Heart right ventricle (tissue), 16 donors: ENCODE results near the gene TMEM205. TPM values are rescaled to one million over a fixed set of nuclear protein-coding genes. Genes with fewer than 3 reads are reported as not detected.
A peak's percentile ranks its signal among the peaks of the same experiment; 100 is the strongest.

Experiments
- ATAC-seq, 8 donors: fragments of 200-7000 bp; cut with Tn5 transposase; one replicate each; pipeline ENCODE4 v1.9.1; 2020; ENCODE audit warnings: mild to moderate bottlenecking in 8 of 8, moderate library complexity in 8 of 8, moderate number of reproducible peaks in 1 of 8
- DNase-seq, 2 donors: peaks; one replicate each; pipeline ENCODE4 v3.0.0-alpha.2; 2020
- H3K27ac ChIP-seq, 10 donors: fragments of 200-600 bp; sonication (generic) in 2 of 10; one replicate each; pipeline versions ENCODE4 v1.5.0 to v1.8.0; 2020 to 2022; ENCODE audit warnings: mild to moderate bottlenecking in 3 of 10
- H3K27me3 ChIP-seq, 7 donors: fragments of 200-600 bp; one replicate each; pipeline ENCODE4 v1.8.0; 2021 to 2022; ENCODE audit warnings: mild to moderate bottlenecking in 2 of 7
- H3K36me3 ChIP-seq, 9 donors: fragments of 200-600 bp; sonication (generic) in 1 of 9; one replicate each; pipeline versions ENCODE4 v1.5.0 to v1.8.0; 2020 to 2022; ENCODE audit warnings: mild to moderate bottlenecking in 2 of 9
- H3K4me1 ChIP-seq, 9 donors: fragments of 200-600 bp; sonication (generic) in 1 of 9; one replicate each; pipeline versions ENCODE4 v1.5.0 to v1.8.0; 2020 to 2022; ENCODE audit warnings: mild to moderate bottlenecking in 4 of 9
- H3K4me3 ChIP-seq, 10 donors: fragments of 200-600 bp; sonication (generic) in 2 of 10; one replicate each; pipeline versions ENCODE4 v1.5.0 to v1.8.0; 2020 to 2022; ENCODE audit warnings: mild to moderate bottlenecking in 7 of 10, moderate library complexity in 2 of 10
- H3K9me3 ChIP-seq, 11 donors: fragments of 200-600 bp in 10 of 11; sonication (generic) in 2 of 11; one replicate each; pipeline versions ENCODE4 v1.5.0 to v1.8.0; 2013 to 2022; ENCODE audit warnings: mild to moderate bottlenecking in 2 of 11, control low read depth in 1 of 11, moderate library complexity in 1 of 11
- WGBS, 2 donors: extraction: QIAGEN DNeasy Blood & Tissue Kit; methylation state at CpG; one replicate each; pipeline ENCODE4 v1.1.7; 2013; ENCODE audit warnings: inconsistent platforms in 1 of 2; 5-methylcytosine and 5-hydroxymethylcytosine counted together
- intact Hi-C, 10 donors: fragments of 100-400 bp; cut with DNase I; formaldehyde crosslinking; loops; one replicate each; pipeline versions ENCODE4 v1.11.1 to v1.14.2; 2022
- polyA plus RNA-seq, 2 donors: library from polyadenylated mRNA; stranded (reverse); fragments of 200-250 nt; gene quantifications; one replicate each; pipeline ENCODE4 v1.2.3, GENCODE V29; 2013
- total RNA-seq, 10 donors: library from RNA; stranded (reverse); fragmentation: NEBNext Ultra II Directional in 3 of 10; extraction: Animal tissue kit (Norgen Biotek cat#: 25700) in 3 of 10; gene quantifications; one replicate each; pipeline versions ENCODE4 v1.2.1 to v1.2.4, GENCODE V29; 2021 to 2023
- TF ChIP-seq, protein P1 (sequence below), 9 donors: fragments of 200-600 bp; sonication (generic) in 2 of 9; IDR thresholded peaks; one replicate each; pipeline versions ENCODE4 v1.5.0 to v1.8.0; 2021 to 2022; ENCODE audit warnings: antibody characterized with exemption in 9 of 9, mild to moderate bottlenecking in 5 of 9, moderate library complexity in 1 of 9
- donor health status: Arrhythmogenic right ventricular cardiomyopathy.
- donor health status: ischemic (EF 13 %, LVEDD 7.1; RV severe dilation, severe dysfunction).
- donor health status: healthy with polysubstance abuse.
- donor health status: DM: no; HTN: yes; CAD: no.
- donor health status: DM: no; HTN: no; CAD: no.
- donor health status: ischemic (EF 25% LVEDD 6.9; RV normal size, moderate dysfunction).
- donor health status: ischemic (EF 25% LVEDD 5.7; RV mildly dilated, moderate dysfunction).
- donor health status: healthy.
- donor health status: DM: yes; HTN: yes; CAD: no.
- donor health status: Ischemic cardiomyopathy.
- donor health status: ischemic (EF 35%, LVEDD 5.7; RV mildly dilated, moderate dysfunction).
- donor health status: nonischemic (EF 11% LVEDD 7.7; RV severe dilation, severe dysfunction).
- donor health status: DM: yes; HTN: yes; CAD: no.
- donor health status: PGD.
- donor health status: ischemic (EF 29% LVEDD 5.4; RV normal size, mild dysfunction).
- donor health status: nonischemic (EF 23%, LVEDD 6.1; RV moderate dilation, normal function).

The TMEM205 gene
- total and polyA plus RNA-seq, 12 donors, result 65.1 to 184 (median 88.8) TPM

DNA sequence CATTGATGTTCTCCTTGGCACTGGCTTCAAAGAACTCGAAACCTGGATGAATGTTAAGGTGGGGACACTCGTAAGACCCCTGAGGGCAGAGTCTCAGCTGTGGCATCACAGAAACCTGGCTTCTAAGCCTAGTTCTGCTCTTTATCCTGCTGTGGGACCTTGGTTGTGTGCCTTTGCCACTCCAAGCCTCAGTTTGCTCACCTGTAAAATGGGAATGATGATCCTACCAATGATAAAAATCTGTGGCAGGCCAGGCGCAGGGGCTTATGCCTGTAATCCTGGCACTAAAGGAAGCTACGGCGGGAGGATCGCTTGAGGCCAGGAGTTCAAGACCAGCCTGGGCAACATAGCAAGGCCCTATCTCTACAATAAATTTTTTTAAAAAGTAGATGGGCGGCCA lies 20.5 kb downstream of the TMEM205 start:
- Histone ChIP-seq H3K27me3 (no peaks in the 10 kb centered on the region), H3K4me1 (peaks cover 0 to 53% (median 20%) of the 10 kb centered on the region in 9 donors), H3K27ac (peak overlapping the region in 2 of 10 donors; percentile 80 to 84), H3K4me3 (no peak overlapping the region), H3K36me3 (peaks cover 0 to 58% (median 16%) of the 10 kb centered on the region in 9 donors), H3K9me3 (no peaks in the 10 kb centered on the region)
- 89 to 90% methylated on average over 7 of the region's 7 CpGs for WGBS, 2 donors
- DNase-seq, result no peak
- intact Hi-C loops, result no loop called here
- TF ChIP-seq, protein P1, sequence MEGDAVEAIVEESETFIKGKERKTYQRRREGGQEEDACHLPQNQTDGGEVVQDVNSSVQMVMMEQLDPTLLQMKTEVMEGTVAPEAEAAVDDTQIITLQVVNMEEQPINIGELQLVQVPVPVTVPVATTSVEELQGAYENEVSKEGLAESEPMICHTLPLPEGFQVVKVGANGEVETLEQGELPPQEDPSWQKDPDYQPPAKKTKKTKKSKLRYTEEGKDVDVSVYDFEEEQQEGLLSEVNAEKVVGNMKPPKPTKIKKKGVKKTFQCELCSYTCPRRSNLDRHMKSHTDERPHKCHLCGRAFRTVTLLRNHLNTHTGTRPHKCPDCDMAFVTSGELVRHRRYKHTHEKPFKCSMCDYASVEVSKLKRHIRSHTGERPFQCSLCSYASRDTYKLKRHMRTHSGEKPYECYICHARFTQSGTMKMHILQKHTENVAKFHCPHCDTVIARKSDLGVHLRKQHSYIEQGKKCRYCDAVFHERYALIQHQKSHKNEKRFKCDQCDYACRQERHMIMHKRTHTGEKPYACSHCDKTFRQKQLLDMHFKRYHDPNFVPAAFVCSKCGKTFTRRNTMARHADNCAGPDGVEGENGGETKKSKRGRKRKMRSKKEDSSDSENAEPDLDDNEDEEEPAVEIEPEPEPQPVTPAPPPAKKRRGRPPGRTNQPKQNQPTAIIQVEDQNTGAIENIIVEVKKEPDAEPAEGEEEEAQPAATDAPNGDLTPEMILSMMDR (IDR thresholded peaks at IDR 0.05), result no peak
- no peak for ATAC-seq

DNA sequence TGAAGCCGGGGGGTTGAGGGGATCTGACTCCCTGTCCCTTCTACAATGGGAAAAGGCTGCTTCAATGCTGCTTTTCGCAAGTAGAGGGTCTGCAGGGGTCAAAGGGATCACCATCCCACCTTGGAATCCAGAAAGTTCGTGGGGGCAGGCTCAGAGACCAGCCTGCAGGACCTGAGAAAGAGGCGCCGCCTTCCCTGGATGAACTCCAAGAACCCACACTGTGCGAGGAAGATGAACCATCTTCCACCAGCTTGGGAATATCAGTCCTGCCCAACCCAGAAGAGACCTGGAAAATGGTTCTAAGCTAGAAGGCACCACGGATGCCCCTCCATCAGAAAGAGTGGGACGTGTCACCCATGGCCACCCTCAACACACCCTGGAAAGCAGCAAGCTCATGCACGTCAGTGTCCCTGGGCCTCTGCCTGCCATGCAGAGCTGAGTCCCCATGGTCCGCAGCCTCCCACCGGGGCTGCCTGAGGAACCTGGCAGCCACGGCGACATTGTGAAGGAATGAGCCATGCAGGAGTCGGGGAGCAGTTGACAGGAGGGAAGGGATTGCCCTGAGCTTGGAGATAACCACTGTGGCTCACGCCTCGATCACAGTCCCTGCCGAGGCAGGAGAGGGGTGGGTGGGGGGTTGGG lies 21.2 kb downstream of the TMEM205 start:
- WGBS, 2 donors, result 72 to 76% methylated on average over 17 of the region's 17 CpGs
- Histone ChIP-seq H3K27ac (peak overlapping the region in 9 of 10 donors; percentile 5 to 84 (median 74)), H3K4me1 (peaks cover 0 to 60% (median 20%) of the 10 kb centered on the region in 9 donors), H3K36me3 (peaks cover 0 to 52% (median 16%) of the 10 kb centered on the region in 9 donors), H3K4me3 (no peak overlapping the region), H3K9me3 (no peaks in the 10 kb centered on the region), H3K27me3 (no peaks in the 10 kb centered on the region)
- peak in 3 of 8 donors; percentile 4 to 15 (median 7) for ATAC-seq
- TF ChIP-seq, protein P1 (IDR thresholded peaks at IDR 0.05), result no peak
- intact Hi-C loops, result no loop called here
- DNase-seq, result no peak

DNA sequence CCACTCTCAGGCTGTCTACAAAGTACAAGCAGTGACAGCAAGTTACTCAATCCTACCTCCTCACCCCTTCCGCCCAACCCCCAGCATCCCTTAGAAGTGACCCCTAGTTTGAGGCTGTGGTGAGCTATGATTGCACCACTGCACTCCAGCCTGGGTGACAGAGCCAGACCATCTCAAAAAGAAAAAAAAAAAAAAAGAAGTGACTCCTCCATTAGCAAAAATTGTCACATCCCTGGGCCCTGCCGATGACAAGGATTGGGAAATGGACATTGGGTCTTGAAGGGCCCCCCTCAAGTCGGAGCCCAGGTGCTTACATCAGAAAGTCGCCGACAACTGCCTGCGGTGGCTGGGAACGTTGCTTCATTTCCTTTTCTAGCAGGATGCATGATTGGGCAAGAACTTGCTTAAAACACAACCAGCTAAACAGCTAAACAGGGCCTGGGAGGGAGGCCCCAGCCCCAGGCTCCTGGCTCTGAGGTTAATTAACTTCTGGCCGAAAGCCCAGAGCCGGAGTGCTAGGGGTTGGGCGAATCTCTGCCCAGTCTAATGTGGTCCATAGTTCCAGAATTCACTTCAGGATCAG lies 21.9 kb downstream of the TMEM205 start:
- peak overlapping the region in 9 of 10 donors; percentile 32 to 84 (median 74) for H3K27ac ChIP-seq
- 24 to 29% methylated on average over 10 of the region's 10 CpGs for WGBS, 2 donors
- no peaks in the 10 kb centered on the region for H3K9me3 ChIP-seq
- peak; percentile 80 to 95 (median 90) for ATAC-seq
- no peaks in the 10 kb centered on the region for H3K27me3 ChIP-seq
- intact Hi-C loops, result no loop called here
- DNase-seq, result peak; percentile 63 to 68
- H3K4me3 ChIP-seq, result no peak overlapping the region
- peaks cover 0 to 64% (median 20%) of the 10 kb centered on the region in 9 donors for H3K4me1 ChIP-seq
- H3K36me3 ChIP-seq, result peaks cover 0 to 45% (median 14%) of the 10 kb centered on the region in 9 donors
- TF ChIP-seq, protein P1 (IDR thresholded peaks at IDR 0.05), result no peak

DNA sequence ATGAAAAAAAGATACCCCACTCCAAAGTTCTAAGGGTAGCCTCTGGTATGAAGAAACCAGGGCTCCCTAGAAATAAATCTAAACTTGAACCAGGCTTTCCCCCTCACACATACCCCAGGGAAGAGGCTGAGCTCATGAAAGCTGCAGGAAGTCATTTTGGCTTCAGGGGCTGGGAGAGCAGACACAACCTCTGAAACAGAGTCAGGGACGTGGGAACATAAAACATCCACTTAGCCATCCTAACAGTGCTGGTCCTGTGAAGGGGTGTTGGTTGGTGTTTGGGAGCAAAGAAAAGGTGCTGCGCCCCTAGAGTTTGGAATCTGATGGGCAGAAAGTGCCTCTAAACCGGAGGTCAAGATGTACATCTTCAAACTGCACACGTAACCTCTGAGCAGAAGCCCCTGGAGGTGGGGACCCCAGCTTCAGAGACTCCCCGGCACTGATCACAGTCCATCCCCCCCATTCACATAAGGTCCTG lies 22.4 kb downstream of the TMEM205 start:
- DNase-seq (no peak), ATAC-seq (no peak)
- H3K27me3 ChIP-seq, result no peaks in the 10 kb centered on the region
- 75 to 78% methylated on average over 5 of the region's 5 CpGs for WGBS, 2 donors
- peaks cover 0 to 39% (median 12%) of the 10 kb centered on the region in 9 donors for H3K36me3 ChIP-seq
- no peak overlapping the region for H3K4me3 ChIP-seq
- H3K9me3 ChIP-seq, result no peaks in the 10 kb centered on the region
- H3K4me1 ChIP-seq, result peaks cover 0 to 68% (median 20%) of the 10 kb centered on the region in 9 donors
- intact Hi-C loops, result no loop called here
- TF ChIP-seq, protein P1 (IDR thresholded peaks at IDR 0.05), result no peak
- H3K27ac ChIP-seq, result peak overlapping the region in 9 of 10 donors; percentile 32 to 84 (median 74)
